Astrocyte of the spinal cord (primary cell): Measurements from ENCODE around the gene ADARB2.
"Not testable (repeated sequence)": the region's sequence is repeated elsewhere in the genome, so short reads cannot be mapped to it uniquely, and the experiment has no call there.

Experiments
- DNase-seq: peaks from one replicate; pipeline ENCODE4 v3.0.0; 2011; ENCODE audit warnings: low read depth, low spot score
- H3K4me3 ChIP-seq: 2 replicates; pipeline ENCODE4 v1.5.1; 2011; ENCODE audit warnings: low read depth, mild to moderate bottlenecking, low read length, moderate library complexity
- CTCF ChIP-seq: IDR thresholded peaks from 2 replicates; pipeline ENCODE4 v1.5.1; 2012; ENCODE audit warnings: low read depth, mild to moderate bottlenecking, low read length, inconsistent platforms
- in situ Hi-C: cut with HindIII; loops from 2 replicates; pipeline ENCODE4 v1.10.0; 2017; ENCODE audit warnings: low sequenced_read_pairs

ADARB2 gene

DNA sequence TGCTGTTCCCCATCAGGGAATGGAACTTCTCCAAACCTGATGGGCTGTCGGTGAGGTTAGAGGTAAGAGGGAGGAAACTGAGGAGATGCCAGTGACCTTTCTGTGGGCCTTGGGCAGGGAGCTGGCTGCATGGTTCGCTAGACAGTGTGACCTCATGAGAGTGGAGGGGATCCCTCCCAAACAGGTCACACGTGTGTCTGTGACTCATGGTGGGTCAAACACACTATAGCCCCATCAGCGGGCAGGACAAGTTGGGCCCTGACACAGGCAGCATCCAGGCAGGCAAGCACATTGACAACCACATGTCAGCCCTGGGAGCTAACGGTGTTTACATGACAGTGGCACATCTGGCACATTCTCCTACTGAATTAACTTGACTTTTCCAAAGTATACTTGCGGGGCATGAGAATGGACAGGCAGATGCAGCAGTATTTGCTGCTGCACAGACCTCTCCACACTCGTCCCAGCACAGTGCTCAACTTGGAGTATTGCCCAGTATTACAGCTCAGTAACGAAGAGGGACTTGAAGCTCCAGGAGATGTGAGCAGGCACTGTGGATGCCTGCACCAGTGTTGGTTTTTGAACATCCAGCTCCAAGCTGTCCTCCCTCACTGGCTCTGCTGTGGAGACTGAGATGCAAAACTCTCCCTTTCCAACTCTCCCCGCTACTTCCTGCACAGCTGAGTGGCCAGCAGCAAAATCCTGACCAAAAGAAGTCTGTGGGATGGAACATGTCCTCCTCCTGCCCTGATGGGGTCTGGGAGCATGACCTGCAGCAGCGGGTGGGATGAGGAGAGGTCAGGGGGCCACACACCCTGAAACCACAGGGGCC lies 481.5 kb downstream of the ADARB2 start:
- no peak for TF ChIP-seq CTCF
- no peak overlapping the region for H3K4me3 ChIP-seq
- in situ Hi-C loops, result no loop called here
- DNase-seq, result no peak

DNA sequence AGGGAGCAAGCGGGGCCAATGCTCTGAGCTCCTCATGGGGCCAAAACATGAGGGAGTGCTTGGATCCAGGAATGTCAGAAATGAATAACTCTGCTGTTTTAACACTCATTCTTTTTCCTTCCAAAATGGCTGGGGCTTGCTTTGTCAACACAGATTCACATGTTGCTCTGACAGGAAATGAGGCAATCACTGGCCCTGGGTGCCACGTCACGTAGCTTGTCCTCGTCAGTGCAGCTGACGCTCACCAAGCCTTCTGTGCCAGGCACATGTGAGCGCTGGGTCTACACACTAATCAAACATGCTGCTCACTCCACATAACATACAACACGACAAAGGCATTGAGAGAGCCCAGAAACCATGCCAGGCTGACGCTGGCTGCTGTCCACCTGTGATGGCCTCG lies 482.2 kb downstream of the ADARB2 start:
- in situ Hi-C loops, result no loop called here
- no peak for TF ChIP-seq CTCF
- no peak for DNase-seq
- H3K4me3 ChIP-seq, result no peak overlapping the region

DNA sequence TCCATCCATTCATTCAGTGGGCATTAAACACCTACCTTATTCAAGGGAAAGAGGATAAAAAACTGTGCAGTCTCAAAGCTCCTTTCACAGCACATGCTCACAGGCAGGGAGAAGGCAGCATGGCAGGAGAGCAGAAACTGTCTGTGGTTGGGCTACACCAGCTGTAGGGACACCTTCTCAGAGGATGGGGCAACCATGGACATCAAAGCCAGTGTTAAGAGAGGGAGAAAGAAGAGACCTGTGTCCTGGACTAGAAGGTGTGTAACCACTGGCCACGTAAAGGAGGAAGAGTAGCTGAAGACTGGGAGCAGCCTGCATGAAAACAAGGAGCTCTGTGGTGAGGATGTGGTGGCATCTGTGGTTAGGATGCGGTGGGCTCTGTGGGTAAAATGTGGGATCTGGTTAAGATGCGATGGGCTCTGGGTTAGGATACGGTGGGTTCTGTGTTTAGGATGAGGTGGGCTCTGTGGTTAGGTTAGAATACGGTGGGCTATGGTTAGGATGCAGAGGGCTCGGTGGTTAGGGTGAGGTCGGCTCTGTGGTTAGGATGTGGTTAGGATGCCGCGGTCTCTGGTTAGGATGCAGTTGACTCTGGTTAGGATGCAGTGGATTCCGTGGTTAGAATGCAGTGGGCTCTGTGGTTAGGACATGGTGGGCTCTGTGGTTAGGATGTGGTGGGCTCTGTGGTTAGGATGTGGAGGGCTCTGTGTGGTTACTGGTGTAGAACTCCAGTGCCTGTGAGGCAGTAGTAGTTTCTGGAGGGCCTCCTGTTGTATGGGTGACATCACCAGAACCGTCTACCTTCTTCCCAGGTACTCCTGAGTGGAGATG lies 483.6 kb downstream of the ADARB2 start:
- no peak for TF ChIP-seq CTCF
- H3K4me3 ChIP-seq, result no peak overlapping the region
- in situ Hi-C loops, result no loop called here
- DNase-seq, result no peak

DNA sequence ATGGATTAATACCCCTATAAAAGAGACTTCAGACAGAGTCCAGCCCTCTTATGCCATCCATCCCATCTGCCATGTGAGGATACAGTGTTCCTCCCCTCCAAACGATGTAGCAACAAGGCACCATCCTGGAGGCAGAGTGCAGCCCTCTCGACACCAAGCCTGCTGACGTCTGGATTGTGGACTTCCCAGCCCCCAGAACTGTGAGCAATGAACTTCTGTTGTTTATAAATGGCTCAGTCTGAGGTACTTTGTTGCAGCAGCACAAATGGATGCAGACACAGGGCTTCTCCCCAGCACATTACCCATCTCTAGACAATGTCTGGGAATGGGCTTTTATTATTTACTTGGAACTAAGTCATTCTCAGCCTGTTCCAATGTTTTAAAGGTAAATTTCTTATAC lies 485.6 kb downstream of the ADARB2 start:
- H3K4me3 ChIP-seq, result no peak overlapping the region
- no peak for DNase-seq
- no peak for TF ChIP-seq CTCF
- in situ Hi-C loops, result no loop called here

DNA sequence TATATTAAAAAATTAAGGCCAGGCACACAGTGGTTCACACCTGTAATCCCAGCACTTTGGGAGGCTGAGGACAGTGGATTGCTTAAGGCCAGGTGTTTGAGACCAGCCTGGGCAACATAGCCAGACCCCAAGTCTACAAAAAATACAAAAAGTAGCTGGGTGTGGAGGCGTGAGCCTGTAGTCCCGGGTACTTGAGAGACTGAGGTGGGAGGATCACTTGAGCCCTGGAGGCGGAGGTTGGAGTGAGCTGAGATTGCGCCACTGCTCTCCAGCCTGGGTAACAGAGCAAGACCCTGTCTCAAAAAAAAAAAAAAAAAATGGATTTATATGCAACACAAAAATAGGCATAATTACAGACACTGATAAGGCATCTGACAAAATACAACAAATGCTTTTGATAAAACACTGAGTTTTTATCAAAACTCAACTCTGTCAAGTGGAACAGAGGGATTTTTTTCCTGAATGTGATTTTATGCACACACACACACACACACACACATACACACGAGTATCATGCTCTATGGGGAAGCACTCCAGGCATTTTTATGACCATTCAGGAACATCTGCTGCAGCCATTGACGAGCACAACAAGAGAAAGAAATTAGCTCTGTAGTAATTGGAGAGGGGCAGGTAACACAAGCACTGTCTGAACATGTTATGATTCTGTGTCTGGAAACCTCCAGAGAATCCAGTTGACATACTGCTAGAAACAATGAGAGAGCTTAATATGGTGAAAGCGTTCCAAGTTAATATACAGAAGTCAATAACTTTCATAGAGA lies 488.0 kb downstream of the ADARB2 start:
- in situ Hi-C loops, result no loop called here
- TF ChIP-seq CTCF, result no peak
- DNase-seq, result no peak
- H3K4me3 ChIP-seq, result no peak overlapping the region

DNA sequence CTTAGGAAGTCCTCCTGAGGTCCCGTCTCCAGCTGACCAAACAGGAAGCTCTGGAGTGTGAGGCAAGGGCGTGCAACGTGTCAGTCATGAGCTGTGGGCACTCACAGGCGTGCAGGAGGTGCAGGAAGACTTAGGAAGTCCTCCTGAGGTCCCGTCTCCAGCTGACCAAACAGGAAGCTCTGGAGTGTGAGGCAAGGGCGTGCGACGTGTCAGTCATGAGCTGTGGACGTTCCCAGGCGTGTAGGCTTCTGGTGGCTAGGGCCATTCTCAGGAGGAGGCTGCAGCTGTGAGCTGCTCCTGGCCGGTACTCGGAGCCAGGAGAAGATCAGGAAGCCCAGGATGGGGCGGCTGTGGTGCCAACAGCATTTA lies 489.1 kb downstream of the ADARB2 start:
- H3K4me3 ChIP-seq, in situ Hi-C loops, DNase-seq: not testable (repeated sequence)
